Lung (tissue), 12 donors: ENCODE measurements around the gene ABCC5. TPM values are rescaled to one million over a fixed set of nuclear protein-coding genes. Genes with fewer than 3 reads are reported as not detected.
"Not testable (repeated sequence)": the region's sequence is repeated elsewhere in the genome, so short reads cannot be mapped to it uniquely, and the experiment has no call there.

Source experiments
- ATAC-seq: fragments of 200-7000 bp; cut with Tn5 transposase; one replicate; pipeline ENCODE4 v1.9.1; 2020; ENCODE audit warnings: moderate number of reproducible peaks; ENCODE audit not compliant: insufficient read depth, low FRiP score
- DNase-seq, 3 donors: peaks; one replicate each; pipeline ENCODE4 v3.0.0-alpha.2; 2013 to 2017
- H3K27ac ChIP-seq, 2 donors: one replicate each; pipeline ENCODE4 v1.5.1; 2013; ENCODE audit warnings: mild to moderate bottlenecking in 2 of 2, moderate library complexity in 2 of 2, control low read depth in 1 of 2, inconsistent platforms in 1 of 2, low read depth in 1 of 2, low read length in 1 of 2
- H3K27me3 ChIP-seq, 3 donors: one replicate each; pipeline ENCODE4 v1.5.1; 2013; ENCODE audit warnings: low read length in 2 of 3; ENCODE audit not compliant: control insufficient read depth in 3 of 3, insufficient read depth in 3 of 3
- H3K36me3 ChIP-seq, 4 donors: one replicate each; pipeline ENCODE4 v1.5.1; 2013; ENCODE audit warnings: low read length in 4 of 4, mild to moderate bottlenecking in 1 of 4, moderate library complexity in 1 of 4; ENCODE audit not compliant: control insufficient read depth in 4 of 4, insufficient read depth in 4 of 4
- H3K4me1 ChIP-seq, 5 donors: one replicate each; pipeline ENCODE4 v1.5.1; 2013; ENCODE audit warnings: low read length in 5 of 5, mild to moderate bottlenecking in 2 of 5, moderate library complexity in 1 of 5; ENCODE audit not compliant: control insufficient read depth in 5 of 5, insufficient read depth in 5 of 5
- H3K4me3 ChIP-seq: one replicate; pipeline ENCODE4 v1.5.1; 2013; ENCODE audit warnings: mild to moderate bottlenecking, control low read depth, moderate library complexity
- H3K9ac ChIP-seq, 2 donors: one replicate each; pipeline ENCODE4 v1.5.1; 2013; ENCODE audit warnings: low read length in 2 of 2, control low read depth in 1 of 2; ENCODE audit not compliant: insufficient read depth in 1 of 2
- H3K9me3 ChIP-seq, 4 donors: one replicate each; pipeline ENCODE4 v1.5.1; 2013; ENCODE audit warnings: low read length in 3 of 4, mild to moderate bottlenecking in 1 of 4, moderate library complexity in 1 of 4; ENCODE audit not compliant: control insufficient read depth in 4 of 4, insufficient read depth in 3 of 4
- WGBS, 2 donors: extraction: QIAGEN DNeasy Blood & Tissue Kit; methylation state at CpG; one replicate each; pipeline ENCODE4 v1.1.7; 2013; 5-methylcytosine and 5-hydroxymethylcytosine counted together
- polyA plus RNA-seq, 2 donors: library from polyadenylated mRNA; stranded (reverse); fragments of 200-250 nt; gene quantifications; one replicate each; pipeline ENCODE4 v1.2.1, GENCODE V29; 2013
- total RNA-seq, 2 donors: library from RNA; depleted of rRNA in 1 of 2; stranded (reverse); fragments of >200 nt in 1 of 2; gene quantifications; one replicate each; pipeline ENCODE4 v1.2.1, GENCODE V29; 2014 to 2021
- TF ChIP-seq, protein P1 (sequence below): IDR thresholded peaks from 2 replicates; pipeline ENCODE4 v1.5.1; 2012; ENCODE audit warnings: mild to moderate bottlenecking; ENCODE audit errors: control extremely low read depth, extremely low read depth
- donor health status: control.
- donor health status: control.
- donor health status: Bipolar disorder and iron deficiency.
- donor health status: healthy.
- donor health status: DM: yes; HTN: yes; CAD: no.

Gene ABCC5
- total and polyA plus RNA-seq, 4 donors = 12.1 to 78.1 (median 21.0) TPM

DNA sequence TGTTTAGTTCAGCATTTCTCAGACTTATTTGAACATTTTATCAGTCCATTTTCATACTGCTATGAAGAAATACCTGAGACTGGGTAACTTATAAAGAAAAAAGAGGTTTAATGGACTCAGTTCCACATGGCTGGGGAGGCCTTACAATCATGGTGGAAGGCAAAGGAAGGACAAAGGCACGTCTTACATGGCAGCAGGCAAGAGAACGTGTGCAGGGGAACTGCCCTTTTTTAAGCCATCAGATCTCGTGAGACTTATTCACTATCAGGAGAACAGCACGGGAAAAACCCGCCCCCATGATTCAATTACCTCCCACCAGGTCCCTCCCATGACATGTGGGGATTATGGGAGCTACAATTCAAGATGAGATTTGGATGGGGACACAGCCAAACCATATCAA, 7.6 kb upstream of the ABCC5 start:
- DNase-seq = not testable (repeated sequence)

DNA sequence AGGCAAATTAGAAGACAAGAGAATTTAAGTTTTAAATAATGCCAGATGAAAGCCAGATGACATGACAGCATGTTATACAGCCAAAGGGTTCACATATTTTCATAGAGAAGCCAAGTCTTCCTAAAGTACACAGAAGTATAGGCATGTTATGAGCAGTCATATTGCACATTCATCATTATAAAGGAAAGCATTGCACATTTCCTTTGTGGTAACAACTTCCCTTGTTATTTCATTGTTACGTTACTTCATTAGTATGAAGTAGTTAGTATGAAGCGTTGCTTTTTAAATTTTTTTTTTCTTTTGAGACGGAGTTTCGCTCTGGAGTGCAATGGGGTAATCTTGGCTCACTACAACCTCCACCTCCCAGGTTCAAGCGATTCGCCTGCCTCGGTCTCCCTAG, 4.6 kb upstream of the ABCC5 start:
- peaks cover 0 to 2% (median 0%) of the 10 kb centered on the region in 5 donors for H3K4me1 ChIP-seq
- H3K9me3 ChIP-seq = no peaks in the 10 kb centered on the region
- TF ChIP-seq, protein P1, sequence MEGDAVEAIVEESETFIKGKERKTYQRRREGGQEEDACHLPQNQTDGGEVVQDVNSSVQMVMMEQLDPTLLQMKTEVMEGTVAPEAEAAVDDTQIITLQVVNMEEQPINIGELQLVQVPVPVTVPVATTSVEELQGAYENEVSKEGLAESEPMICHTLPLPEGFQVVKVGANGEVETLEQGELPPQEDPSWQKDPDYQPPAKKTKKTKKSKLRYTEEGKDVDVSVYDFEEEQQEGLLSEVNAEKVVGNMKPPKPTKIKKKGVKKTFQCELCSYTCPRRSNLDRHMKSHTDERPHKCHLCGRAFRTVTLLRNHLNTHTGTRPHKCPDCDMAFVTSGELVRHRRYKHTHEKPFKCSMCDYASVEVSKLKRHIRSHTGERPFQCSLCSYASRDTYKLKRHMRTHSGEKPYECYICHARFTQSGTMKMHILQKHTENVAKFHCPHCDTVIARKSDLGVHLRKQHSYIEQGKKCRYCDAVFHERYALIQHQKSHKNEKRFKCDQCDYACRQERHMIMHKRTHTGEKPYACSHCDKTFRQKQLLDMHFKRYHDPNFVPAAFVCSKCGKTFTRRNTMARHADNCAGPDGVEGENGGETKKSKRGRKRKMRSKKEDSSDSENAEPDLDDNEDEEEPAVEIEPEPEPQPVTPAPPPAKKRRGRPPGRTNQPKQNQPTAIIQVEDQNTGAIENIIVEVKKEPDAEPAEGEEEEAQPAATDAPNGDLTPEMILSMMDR = no peak
- H3K27me3 ChIP-seq = peaks cover 0 to 2% (median 0%) of the 10 kb centered on the region in 3 donors
- no peak overlapping the region for H3K4me3 ChIP-seq
- no peak overlapping the region for H3K9ac ChIP-seq
- no peak for ATAC-seq
- WGBS, 2 donors = 33 to 51% methylated on average over 7 of the region's 7 CpGs
- peaks cover 0 to 3% (median 0%) of the 10 kb centered on the region in 4 donors for H3K36me3 ChIP-seq
- DNase-seq = no peak
- H3K27ac ChIP-seq = no peak overlapping the region

More for the DNA sequence above, 7.6 kb upstream of the ABCC5 start:
- H3K27ac ChIP-seq, H3K4me3 ChIP-seq, H3K36me3 ChIP-seq, H3K4me1 ChIP-seq, H3K27me3 ChIP-seq, ATAC-seq, H3K9ac ChIP-seq, H3K9me3 ChIP-seq: not testable (repeated sequence)
- WGBS, 2 donors = 72 to 83% methylated on average over 5 of the region's 5 CpGs

DNA sequence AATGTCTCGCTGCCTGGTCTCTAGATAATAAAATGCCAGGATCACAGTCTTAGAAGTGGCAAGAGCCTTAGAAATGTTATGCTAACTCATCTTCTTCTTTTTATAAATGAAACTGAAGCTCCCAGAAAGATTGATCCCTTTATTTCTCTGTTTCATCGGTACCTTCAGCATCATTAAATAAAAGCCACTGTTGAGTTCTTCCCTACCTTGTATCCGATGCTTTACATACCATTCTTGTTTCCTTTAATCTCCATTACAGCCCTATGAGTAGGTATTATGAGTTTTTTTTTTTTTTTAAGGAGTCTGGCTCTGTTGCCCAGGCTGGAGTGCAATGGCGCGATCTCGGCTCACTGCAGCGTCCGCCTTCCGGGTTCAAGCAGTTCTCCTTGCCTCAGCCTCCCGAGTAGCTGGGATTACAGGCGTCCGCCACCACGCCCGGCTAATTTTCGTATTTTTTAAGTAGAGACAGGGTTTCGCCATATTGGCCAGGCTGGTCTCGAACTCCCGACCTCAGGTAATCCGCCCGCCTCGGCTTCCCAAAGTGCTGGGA, 815 bp upstream of the ABCC5 start:
- Histone ChIP-seq H3K27ac (peak overlapping the region; percentile 74 to 84), H3K4me3 (peak overlapping the region; percentile 48), H3K9ac (peak overlapping the region in 1 of 2 donors; percentile 68), H3K9me3 (peaks cover 0 to 2% (median 0%) of the 10 kb centered on the region in 4 donors), H3K27me3 (peaks cover 0 to 2% (median 0%) of the 10 kb centered on the region in 3 donors), H3K4me1 (peaks cover 4 to 19% (median 9%) of the 10 kb centered on the region in 5 donors), H3K36me3 (peaks cover 0 to 3% (median 2%) of the 10 kb centered on the region in 4 donors)
- 88% methylated on average over 21 of the region's 21 CpGs for WGBS, 2 donors
- TF ChIP-seq, protein P1 = no peak
- ATAC-seq = no peak
- DNase-seq = no peak

DNA sequence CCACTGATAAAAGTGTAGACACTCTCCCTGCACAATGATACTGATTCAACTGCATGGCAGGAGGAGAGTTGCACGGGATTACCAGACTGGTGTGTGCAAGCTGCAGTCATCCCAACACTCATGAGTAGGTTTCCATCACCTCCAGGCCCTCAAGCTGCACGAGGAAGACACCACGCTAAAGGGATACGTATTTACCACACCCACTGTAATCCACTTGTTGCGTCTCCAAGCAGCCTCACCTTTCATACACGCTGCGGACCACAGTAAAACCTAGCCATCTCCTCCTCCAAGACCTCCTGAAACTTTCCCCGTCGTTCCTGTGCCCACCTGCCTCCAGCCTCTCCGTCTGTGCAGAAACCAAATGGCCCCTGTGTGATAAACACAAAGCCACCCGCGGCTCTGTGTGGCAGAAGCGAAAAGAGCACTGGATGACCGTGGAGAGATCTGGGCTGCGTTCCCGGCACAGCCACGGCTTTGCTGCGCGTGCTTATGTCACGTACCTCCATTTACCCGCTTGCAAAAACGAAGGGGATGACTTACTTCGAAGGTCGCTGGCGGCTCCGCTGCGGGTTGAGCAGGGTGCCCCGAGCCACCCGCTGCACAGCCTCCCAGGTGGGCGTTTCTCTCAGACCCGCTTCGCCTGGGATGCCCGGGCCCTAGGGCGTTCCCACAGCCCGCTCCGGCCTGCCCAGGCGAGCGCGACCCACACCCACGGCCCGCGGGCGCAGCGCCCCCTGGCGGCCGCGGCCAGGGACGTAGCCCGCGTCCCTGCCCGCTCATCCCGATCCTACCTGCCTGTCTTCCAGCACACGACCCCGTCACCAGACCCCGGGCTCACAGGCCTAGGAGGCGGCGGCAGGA, 643 bp downstream of the ABCC5 start:
- Histone ChIP-seq H3K27me3 (no peaks in the 10 kb centered on the region), H3K9me3 (peaks cover 0 to 2% (median 0%) of the 10 kb centered on the region in 4 donors), H3K4me1 (peaks cover 4 to 19% (median 12%) of the 10 kb centered on the region in 5 donors), H3K9ac (peak overlapping the region; percentile 42 to 74), H3K27ac (peak overlapping the region; percentile 84 to 85), H3K36me3 (peaks cover 3 to 7% (median 3%) of the 10 kb centered on the region in 4 donors), H3K4me3 (peak overlapping the region; percentile 98)
- ATAC-seq (peak; percentile 93), DNase-seq (peak; percentile 61 to 67 (median 64))
- TF ChIP-seq, protein P1 = peak; percentile 55
- WGBS, 2 donors = 11 to 16% methylated on average over 53 to 57 of the region's 57 CpGs
